Skeletal muscle cell (primary cell): Measurements from ENCODE around the gene UBAC1.

Experiments used
- DNase-seq: peaks from one replicate; pipeline ENCODE4 v3.0.0-alpha.2; 2010; ENCODE audit warnings: low read depth
- H3K4me3 ChIP-seq: 2 replicates; pipeline ENCODE4 v1.5.1; 2011; ENCODE audit warnings: low read depth, mild to moderate bottlenecking, control low read depth, low read length, moderate library complexity

The UBAC1 gene

DNA sequence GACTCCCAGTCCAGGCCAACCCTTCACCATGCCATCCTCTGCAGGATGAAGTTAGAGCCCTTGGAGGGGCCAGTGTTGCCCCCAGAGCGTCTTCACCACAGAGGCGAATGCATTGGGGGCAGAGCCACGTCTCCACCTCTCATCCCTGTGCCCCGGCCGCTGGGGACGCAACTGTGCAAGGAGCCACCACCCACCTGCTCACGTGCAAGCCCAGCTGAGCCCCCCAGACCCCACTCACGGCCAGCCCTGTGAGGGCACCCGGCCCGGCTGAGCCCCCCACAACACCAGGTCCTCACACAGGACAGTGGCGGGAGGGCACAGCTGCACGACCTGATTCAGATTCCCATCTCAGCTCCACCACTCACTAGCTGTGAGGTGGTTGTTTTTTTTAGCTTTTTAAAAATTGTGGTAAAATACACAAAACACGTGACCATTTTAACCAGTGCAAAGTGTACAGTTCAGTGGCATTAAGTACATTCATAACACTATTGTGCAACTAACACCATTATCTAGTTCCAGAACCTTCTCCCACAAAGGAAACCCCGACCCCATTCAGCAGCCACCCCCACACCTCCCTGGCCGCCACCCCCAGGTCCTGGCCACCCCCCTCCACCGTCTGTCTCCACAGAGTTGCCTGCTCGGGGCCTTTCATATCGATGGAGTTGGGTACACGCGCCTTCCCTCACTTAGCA is 33.5 kb upstream of the UBAC1 start:
- no peak overlapping the region for H3K4me3 ChIP-seq
- no peak for DNase-seq

DNA sequence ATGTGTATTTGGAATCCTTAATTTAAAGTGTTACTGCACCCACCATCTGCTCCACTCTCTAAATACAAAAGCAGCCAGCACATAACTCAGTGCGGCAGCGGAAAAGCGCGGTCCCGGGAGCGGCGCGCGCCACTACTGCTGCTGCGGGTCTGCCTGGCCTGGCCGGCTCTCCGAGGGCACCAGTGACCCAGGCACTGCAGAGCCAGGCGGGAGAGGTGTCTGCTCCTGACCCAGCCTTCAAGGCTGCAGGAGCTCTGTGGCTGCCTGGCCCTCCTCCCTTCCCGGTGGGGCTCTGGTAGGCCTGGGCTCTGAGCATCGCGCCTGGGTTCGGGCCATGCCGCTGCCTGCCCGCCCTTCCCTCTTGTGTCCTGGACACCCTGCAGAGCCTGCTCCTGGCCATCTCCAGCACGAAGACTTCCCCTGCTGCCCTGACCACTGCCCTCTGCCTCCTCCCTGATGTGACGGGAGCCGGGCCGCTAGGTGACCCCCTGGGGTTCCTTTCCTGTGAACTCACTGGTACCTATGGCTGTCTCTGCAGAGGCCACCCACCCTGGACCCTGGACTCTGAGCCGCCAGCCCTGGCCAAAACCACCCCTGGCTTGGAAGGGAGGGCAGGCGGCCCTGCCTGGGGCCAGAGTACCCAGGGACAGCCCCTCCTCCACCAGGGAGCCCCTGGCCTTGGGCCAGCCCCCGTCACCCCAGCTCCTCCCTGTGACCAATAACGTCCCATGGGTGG is 32.8 kb upstream of the UBAC1 start:
- no peak for DNase-seq
- H3K4me3 ChIP-seq = no peak overlapping the region

DNA sequence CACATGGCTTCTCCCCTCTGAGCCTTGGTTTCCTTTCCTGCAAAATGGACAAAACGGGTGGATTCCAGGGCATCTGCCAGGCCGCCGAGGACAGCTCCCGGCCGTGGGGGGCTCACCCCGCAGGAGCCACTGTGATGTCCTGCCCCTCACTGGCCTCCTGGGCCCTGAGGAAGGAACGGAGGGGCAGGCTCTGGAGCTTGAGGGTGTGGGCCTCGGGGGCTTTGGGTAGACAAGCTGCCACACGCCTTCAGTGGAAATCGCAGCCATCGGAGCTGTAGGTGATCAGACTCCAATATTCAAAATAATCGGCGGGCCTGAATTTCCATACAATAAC is 32.2 kb upstream of the UBAC1 start:
- DNase-seq = no peak
- H3K4me3 ChIP-seq = no peak overlapping the region

DNA sequence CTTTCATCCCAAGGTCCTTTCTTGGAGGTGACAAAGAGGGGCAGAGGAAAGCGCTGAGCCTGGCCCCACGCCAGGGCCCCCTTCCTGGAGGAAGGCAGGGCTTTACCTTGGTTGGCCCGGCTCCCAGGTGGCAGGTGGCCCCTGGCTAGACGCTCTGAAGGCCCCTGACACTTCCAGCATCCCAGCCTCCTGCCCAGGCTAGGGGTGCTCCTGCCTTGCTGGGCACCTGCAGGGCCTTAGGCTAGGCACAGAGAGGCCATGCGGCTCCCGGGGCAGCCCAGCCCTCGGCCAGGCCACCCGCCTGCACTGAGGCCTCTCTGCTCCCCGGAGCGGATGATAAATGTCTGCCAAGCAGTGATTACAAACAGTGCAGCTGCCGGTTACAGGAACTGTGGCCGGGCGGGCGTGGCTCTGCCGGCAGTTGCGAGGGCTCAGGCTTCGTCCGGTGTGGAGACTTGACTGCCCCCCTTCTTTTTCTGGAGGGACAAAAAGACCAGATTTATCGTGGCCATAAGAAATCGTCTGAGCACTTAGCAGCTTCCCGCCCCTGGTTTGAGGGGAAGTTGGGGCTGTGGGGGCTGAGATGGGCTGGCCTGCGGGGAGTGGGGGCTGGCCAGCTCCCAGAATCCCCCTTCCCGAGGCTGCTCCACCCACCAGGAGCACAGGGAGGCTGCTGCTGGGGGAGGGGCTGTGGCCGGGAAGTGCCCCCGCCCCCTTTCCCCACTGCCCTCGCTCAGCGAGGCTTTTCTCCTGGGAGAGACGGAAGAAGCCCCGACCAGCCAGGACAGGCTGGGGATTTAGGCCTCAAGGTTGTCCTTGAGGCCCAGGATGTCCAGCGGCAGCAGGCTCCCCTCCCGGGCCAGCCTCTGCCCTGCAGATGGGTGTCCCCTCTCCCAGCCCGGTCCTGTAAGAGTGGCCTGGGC is 31.6 kb upstream of the UBAC1 start:
- peak overlapping the region; percentile 22 for H3K4me3 ChIP-seq
- peak; percentile 49 for DNase-seq

DNA sequence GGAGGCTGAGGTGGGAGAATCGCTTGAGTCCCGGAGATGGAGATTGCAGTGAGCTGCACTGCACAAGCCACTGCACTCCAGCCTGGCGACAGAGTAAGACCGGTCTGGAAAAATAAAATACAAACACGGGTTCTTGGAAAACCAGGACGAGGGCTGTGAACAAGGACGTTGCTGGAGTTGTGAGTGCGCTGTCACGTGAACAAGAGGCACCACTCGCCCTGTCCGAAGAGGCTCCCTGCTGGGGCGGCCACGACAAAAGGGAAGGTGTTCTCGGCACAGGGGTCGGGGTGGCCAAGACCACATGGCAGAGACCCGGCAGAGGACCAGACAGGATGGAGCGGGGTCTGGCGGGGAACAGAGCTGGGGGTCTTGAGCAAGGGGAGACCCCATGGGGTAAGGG is 30.6 kb upstream of the UBAC1 start:
- no peak for DNase-seq
- no peak overlapping the region for H3K4me3 ChIP-seq

GRCh38 chr9:135990468-135991429 is 29.6 kb upstream of the UBAC1 start:
- H3K4me3 ChIP-seq = no peak overlapping the region
- DNase-seq = no peak

DNA sequence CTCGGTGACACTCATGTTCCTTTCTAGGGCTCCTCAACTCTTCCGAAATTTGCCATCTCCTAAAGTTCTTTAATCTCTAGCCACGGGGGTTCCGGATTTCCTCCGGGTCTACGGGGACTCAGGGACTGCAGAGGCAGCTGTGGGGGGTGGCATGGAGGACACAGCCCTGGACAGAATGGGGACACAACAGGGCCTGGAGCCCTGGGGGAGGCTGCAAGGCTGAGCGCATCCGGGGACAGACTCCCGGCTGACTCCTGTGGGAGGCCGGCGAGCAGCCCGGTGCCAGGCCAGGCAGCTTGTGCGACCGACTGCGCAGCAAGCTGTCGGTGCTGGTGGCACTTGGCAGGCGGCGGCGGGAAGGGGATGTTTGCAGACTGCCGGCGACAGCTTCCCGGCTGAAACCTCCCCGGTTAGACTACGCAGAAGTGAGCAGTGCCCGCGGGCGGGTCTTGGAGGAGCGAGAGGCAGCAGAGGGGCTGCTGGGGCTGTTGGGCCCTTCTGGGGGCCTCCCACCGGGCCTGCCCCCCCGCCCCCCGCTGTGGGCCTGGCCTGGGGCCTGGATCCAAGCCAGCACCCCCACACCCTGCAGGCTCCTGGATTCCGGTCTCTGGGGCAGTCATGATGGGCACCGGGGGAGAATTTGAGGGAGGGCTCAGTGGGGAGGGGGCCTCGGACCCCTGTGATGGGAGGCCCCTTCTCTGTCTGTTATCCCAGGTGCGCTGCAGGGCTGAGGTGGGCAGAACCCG is 28.7 kb upstream of the UBAC1 start:
- no peak overlapping the region for H3K4me3 ChIP-seq
- DNase-seq = no peak

- no peak for DNase-seq
- H3K4me3 ChIP-seq = no peak overlapping the region
These were observed 28.0 kb upstream of the UBAC1 start for GRCh38 chr9:135989157-135989556.

- no peak for DNase-seq
These were observed 27.3 kb upstream of the UBAC1 start for GRCh38 chr9:135988493-135988892.

GRCh38 chr9:135987838-135988404 is 26.7 kb upstream of the UBAC1 start:
- no peak overlapping the region for H3K4me3 ChIP-seq
- no peak for DNase-seq

More at GRCh38 chr9:135988493-135988892, 27.3 kb upstream of the UBAC1 start:
- H3K4me3 ChIP-seq = no peak overlapping the region

DNA sequence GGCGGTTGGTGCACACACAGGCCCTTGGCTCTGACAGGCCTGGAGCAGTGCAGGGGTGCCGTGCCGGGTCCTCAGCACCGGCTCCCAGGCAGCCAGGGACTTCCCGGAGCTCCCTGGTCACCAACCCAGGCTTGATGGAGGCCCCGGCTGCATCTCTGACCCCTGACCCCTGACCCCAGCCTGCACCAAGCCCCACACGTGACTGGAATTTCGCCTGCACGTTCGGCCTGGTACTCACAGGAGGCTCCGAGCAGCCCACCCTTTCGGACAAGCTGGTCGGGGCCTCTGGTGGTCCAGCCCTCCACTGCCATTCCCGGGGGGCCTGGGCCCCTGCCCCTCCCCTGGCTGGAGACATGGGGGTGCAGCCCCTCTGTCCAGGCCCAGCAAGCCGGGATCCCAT is 25.4 kb upstream of the UBAC1 start:
- no peak for DNase-seq
- no peak overlapping the region for H3K4me3 ChIP-seq

DNA sequence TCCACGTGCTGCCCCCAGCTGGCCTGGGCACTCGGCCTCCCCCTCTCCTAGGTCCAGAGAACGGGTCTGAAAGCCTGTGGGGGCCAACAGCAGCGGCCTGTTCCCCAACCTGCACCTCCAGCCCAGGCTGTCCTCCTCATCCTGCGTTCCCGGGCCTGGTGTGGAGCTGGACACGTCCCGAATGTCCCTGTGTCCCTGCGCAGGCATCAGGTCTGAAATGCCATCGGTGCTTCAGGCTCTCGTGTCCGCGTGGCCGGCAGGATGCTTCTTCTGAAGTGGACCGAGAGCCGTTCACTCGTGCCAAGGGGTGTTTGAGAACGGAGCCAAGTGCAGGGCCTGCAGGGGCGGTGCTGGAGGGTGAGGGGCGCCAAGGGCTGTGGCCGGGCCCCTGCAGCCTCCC is 24.7 kb upstream of the UBAC1 start:
- no peak for DNase-seq
- H3K4me3 ChIP-seq = no peak overlapping the region

GRCh38 chr9:135985459-135985774 is 24.2 kb upstream of the UBAC1 start:
- no peak for DNase-seq
- H3K4me3 ChIP-seq = no peak overlapping the region

- no peak overlapping the region for H3K4me3 ChIP-seq
- no peak for DNase-seq
These were observed 23.0 kb upstream of the UBAC1 start for GRCh38 chr9:135984072-135984710.

DNA sequence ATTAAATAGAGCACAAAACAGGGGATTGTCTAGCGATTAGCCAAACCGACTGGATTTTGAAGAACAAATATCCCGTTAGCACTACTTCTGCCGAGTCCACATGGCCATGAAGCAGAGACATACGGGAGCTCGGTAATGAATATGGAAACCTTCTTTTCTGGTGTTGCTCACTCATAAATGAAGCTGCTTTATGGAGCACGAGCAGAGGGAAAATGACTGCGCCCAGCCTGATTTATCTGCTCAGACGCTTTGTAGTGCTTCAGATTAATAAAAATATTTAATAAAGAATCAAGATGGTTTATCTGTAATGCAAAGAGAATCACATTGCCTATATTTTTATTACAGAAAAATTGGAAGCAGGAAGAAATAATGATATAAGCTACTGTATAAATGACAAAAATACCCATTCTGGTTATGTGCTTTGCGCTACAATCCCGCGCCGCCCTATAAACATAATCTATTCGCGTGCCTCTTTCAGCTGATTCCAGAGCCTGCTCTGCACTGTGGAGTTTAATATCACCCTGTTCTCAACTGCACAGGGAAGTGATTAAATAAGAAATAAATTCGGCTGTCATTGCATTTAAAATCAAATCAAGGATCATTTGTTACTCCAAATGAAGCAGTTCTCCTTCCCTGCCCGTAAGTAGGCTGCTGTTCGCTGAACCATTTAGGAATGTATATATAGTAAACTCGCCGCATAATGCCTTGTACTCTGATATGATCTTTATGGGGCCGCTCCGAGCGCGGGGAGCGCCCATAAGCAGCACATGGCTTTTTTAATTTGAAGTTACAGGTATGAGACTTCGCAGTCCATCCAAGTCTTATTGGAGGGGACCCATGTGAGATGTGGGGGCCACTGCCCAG is 22.3 kb upstream of the UBAC1 start:
- DNase-seq = no peak
- H3K4me3 ChIP-seq = no peak overlapping the region

DNA sequence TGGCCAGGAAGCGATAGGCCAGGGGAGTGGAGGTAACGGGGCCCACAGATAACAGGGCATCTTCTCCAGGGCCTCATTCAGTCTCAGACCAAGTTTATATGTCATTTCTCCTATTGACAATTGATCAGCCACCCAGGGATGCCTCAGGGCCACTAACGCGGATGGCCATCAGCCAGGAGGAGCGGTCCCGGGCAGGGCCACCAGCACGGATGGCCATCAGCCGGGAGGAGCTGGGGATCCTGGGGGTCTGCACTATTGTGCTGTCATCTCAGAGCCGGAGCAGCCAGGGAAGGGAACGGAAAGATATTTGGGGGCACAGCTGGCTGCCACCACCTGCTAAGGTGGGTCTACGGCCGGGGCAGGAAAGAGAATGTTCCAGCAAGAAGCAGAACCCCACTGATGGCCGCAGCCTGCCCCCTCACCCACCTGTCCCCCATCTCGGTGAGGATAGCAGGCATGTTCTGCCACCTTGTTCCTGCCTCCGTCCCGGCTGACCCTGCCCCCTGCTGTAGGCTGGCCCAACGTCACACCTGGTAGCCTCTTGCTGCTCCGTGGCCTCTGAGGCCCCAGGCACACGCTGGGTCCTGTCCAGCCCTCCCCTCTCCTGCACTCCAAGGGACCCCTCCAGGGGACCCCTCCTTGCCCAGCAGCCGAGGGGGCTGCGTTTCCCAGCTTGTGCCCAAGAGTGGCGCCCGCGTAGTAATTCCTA is 21.5 kb upstream of the UBAC1 start:
- H3K4me3 ChIP-seq = no peak overlapping the region
- no peak for DNase-seq
